Neural cell (in vitro differentiated cells): Measurements from ENCODE around the gene PPP1R12C. TPM values are rescaled to one million over a fixed set of nuclear protein-coding genes. Genes with fewer than 3 reads are reported as not detected.

Source experiments
- H2AFZ ChIP-seq: fragments of 200-600, 300-800 bp; sonication (generic), shearing (Covaris generic); 2 replicates; pipeline ENCODE4 v1.6.0; 2014; ENCODE audit warnings: low read depth, mild to moderate bottlenecking, antibody characterized with exemption, low read length, moderate library complexity
- H3F3A ChIP-seq: fragments of 200-600 bp; shearing (Covaris generic); 2 replicates; pipeline ENCODE4 v1.6.1; 2016; ENCODE audit warnings: mild to moderate bottlenecking, moderate library complexity, mixed read lengths, antibody characterized with exemption, low read length; ENCODE audit not compliant: insufficient read depth, poor library complexity, severe bottlenecking
- H3K27ac ChIP-seq: fragments of 200-600, 300-800 bp; sonication (generic), shearing (Covaris generic); 2 replicates; pipeline ENCODE4 v1.5.1; 2014; ENCODE audit warnings: mild to moderate bottlenecking, low read length, moderate library complexity
- H3K27me3 ChIP-seq: fragments of 300-800, 200-600 bp; sonication (generic), shearing (Covaris generic); 2 replicates; pipeline ENCODE4 v1.6.0; 2014; ENCODE audit warnings: mild to moderate bottlenecking, low read depth, low read length, moderate library complexity; ENCODE audit not compliant: insufficient read depth
- H3K36me3 ChIP-seq: fragments of 300-800, 200-600 bp; sonication (generic), shearing (Covaris generic); 2 replicates; pipeline ENCODE4 v1.5.1; 2014; ENCODE audit warnings: mild to moderate bottlenecking, antibody characterized with exemption, low read length, moderate library complexity; ENCODE audit not compliant: insufficient read depth
- H3K4me2 ChIP-seq: fragments of 300-800, 200-600 bp; sonication (generic), shearing (Covaris generic); 2 replicates; pipeline ENCODE4 v1.6.0; 2014; ENCODE audit warnings: mild to moderate bottlenecking, low read length
- H3K4me3 ChIP-seq: fragments of 300-800, 200-600 bp; sonication (generic), shearing (Covaris generic); 2 replicates; pipeline ENCODE4 v1.5.1; 2014; ENCODE audit warnings: mild to moderate bottlenecking, low read length, moderate library complexity
- H3K79me2 ChIP-seq: fragments of 200-600 bp; shearing (Covaris generic); replicated peaks from 2 replicates; pipeline ENCODE4 v1.6.0; 2014; ENCODE audit warnings: mild to moderate bottlenecking, low read length, moderate library complexity; ENCODE audit not compliant: insufficient read depth
- H3K9ac ChIP-seq: fragments of 300-800, 200-600 bp; sonication (generic), shearing (Covaris generic); 2 replicates; pipeline ENCODE4 v1.6.1; 2016; ENCODE audit warnings: mild to moderate bottlenecking, low read length, mixed read lengths
- H3K9me2 ChIP-seq: fragments of 200-600 bp; shearing (Covaris generic); 2 replicates; pipeline ENCODE4 v1.6.1; 2016; ENCODE audit warnings: mild to moderate bottlenecking, low read length, mixed read lengths; ENCODE audit not compliant: insufficient read depth
- H3K9me3 ChIP-seq: fragments of 200-600, 300-800 bp; sonication (generic), shearing (Covaris generic); 2 replicates; pipeline ENCODE4 v1.6.1; 2016; ENCODE audit warnings: mild to moderate bottlenecking, mixed run types, low read length, moderate library complexity, mixed read lengths
- H4K20me1 ChIP-seq: fragments of 200-600 bp; shearing (Covaris generic); 2 replicates; pipeline ENCODE4 v1.6.1; 2016; ENCODE audit warnings: mild to moderate bottlenecking, mixed run types; ENCODE audit not compliant: insufficient read depth
- CTCF ChIP-seq: fragments of 450-650 bp; IDR thresholded peaks from 2 replicates; pipeline ENCODE4 v1.5.1; 2014; ENCODE audit warnings: antibody characterized with exemption, mild to moderate bottlenecking, moderate library complexity; ENCODE audit not compliant: poor library complexity, severe bottlenecking
- EP300 ChIP-seq: fragments of 450-650 bp; conservative IDR thresholded peaks from 2 replicates; pipeline ENCODE4 v1.6.1; 2014; ENCODE audit warnings: antibody characterized with exemption, mild to moderate bottlenecking, moderate library complexity; ENCODE audit not compliant: poor library complexity, severe bottlenecking
- EZH2 ChIP-seq: fragments of 200-600, 300-800 bp; shearing (Covaris generic), sonication (generic); IDR thresholded peaks from 2 replicates; pipeline ENCODE4 v1.6.1; 2014; ENCODE audit warnings: antibody characterized with exemption, low read length, borderline replicate concordance, mild to moderate bottlenecking; ENCODE audit not compliant: insufficient read depth, poor library complexity, severe bottlenecking
- MXI1 ChIP-seq: fragments of 450-650 bp; conservative IDR thresholded peaks from 2 replicates; pipeline ENCODE4 v1.6.1; 2014; ENCODE audit warnings: antibody characterized with exemption, mild to moderate bottlenecking; ENCODE audit not compliant: poor library complexity, severe bottlenecking
- POLR2AphosphoS5 ChIP-seq: IDR thresholded peaks from 2 replicates; pipeline ENCODE4 v1.6.1; 2012
- RAD21 ChIP-seq: fragments of 450-650 bp; conservative IDR thresholded peaks from 2 replicates; pipeline ENCODE4 v1.6.1; 2014; ENCODE audit warnings: antibody characterized with exemption, mild to moderate bottlenecking, moderate library complexity
- REST ChIP-seq: IDR thresholded peaks from 2 replicates; pipeline ENCODE4 v1.6.1; 2012; ENCODE audit warnings: borderline replicate concordance
- SMC3 ChIP-seq: fragments of 450-650 bp; conservative IDR thresholded peaks from 2 replicates; pipeline ENCODE4 v1.6.1; 2014; ENCODE audit warnings: antibody characterized with exemption, mild to moderate bottlenecking, moderate library complexity; ENCODE audit not compliant: poor library complexity
- TAF1 ChIP-seq: IDR thresholded peaks from 2 replicates; pipeline ENCODE4 v1.6.1; 2012; ENCODE audit warnings: low read depth
- polyA plus RNA-seq: library from polyadenylated mRNA; depleted of rRNA; stranded (reverse); fragments of >200 nt; gene quantifications from 2 replicates; pipeline ENCODE4 v1.2.3, GENCODE V29; 2014

Gene PPP1R12C
- polyA plus RNA-seq, 1 donor from 2014 or later = 109 TPM

GRCh38 chr19:55091126-55091910 lies 26.1 kb downstream of the PPP1R12C start:
- no peak for TF ChIP-seq POLR2AphosphoS5
- no peak for TF ChIP-seq RAD21
- TF ChIP-seq TAF1 = no peak
- no peak for TF ChIP-seq EP300
- no peak for TF ChIP-seq MXI1
- TF ChIP-seq REST = no peak
- no peak for TF ChIP-seq SMC3
- TF ChIP-seq CTCF = no peak
- no peak for TF ChIP-seq EZH2
- no peak overlapping the region for H3K4me2 ChIP-seq
- H3K9me3 ChIP-seq = no peaks in the 10 kb centered on the region
- H3K9ac ChIP-seq = no peak overlapping the region
- no peaks in the 10 kb centered on the region for H4K20me1 ChIP-seq
- no peak overlapping the region for H2AFZ ChIP-seq
- H3K4me3 ChIP-seq = no peak overlapping the region
- H3K27me3 ChIP-seq = no peaks in the 10 kb centered on the region
- no peaks in the 10 kb centered on the region for H3K36me3 ChIP-seq
- H3F3A ChIP-seq = no peaks in the 10 kb centered on the region
- no peaks in the 10 kb centered on the region for H3K79me2 ChIP-seq
- H3K27ac ChIP-seq = no peak overlapping the region
- H3K9me2 ChIP-seq = no peaks in the 10 kb centered on the region

GRCh38 chr19:55090564-55090963 lies 26.9 kb downstream of the PPP1R12C start:
- H3K27me3 ChIP-seq = no peaks in the 10 kb centered on the region
- no peaks in the 10 kb centered on the region for H3K9me2 ChIP-seq
- no peaks in the 10 kb centered on the region for H4K20me1 ChIP-seq
- H3K27ac ChIP-seq = no peak overlapping the region
- H3K9ac ChIP-seq = no peak overlapping the region
- TF ChIP-seq SMC3 (no peak), REST (no peak), TAF1 (no peak), CTCF (no peak), EZH2 (no peak), POLR2AphosphoS5 (no peak), RAD21 (no peak), EP300 (no peak), MXI1 (no peak)
- H3K79me2 ChIP-seq = peaks cover 3% of the 10 kb centered on the region
- H3K4me2 ChIP-seq = no peak overlapping the region
- no peaks in the 10 kb centered on the region for H3K36me3 ChIP-seq
- no peaks in the 10 kb centered on the region for H3F3A ChIP-seq
- H3K9me3 ChIP-seq = no peaks in the 10 kb centered on the region
- no peak overlapping the region for H2AFZ ChIP-seq
- no peak overlapping the region for H3K4me3 ChIP-seq
